H1 (cell line): ENCODE data around the gene RASAL2.

ENCODE experiments used
- ASH2L ChIP-seq: fragments of 200-600, 300-600 bp; sonication (generic); IDR thresholded peaks from one replicate; pipeline ENCODE4 v1.7.1; 2017; ENCODE audit warnings: low read length
- ATF2 ChIP-seq: IDR thresholded peaks from 2 replicates; pipeline ENCODE4 v1.6.1; 2012; ENCODE audit warnings: low read length, inconsistent platforms
- ATF3 ChIP-seq: IDR thresholded peaks from 2 replicates; pipeline ENCODE4 v1.6.1; 2011; ENCODE audit warnings: low read depth, mild to moderate bottlenecking, low read length; ENCODE audit not compliant: insufficient read depth
- CHD2 ChIP-seq: IDR thresholded peaks from 2 replicates; pipeline ENCODE4 v1.6.1; 2012; ENCODE audit warnings: low read length, improper control_type of control experiment
- CTCF ChIP-seq, 3 experiments: IDR thresholded peaks; 1 replicate in 2 of 3; 2 replicates in 1 of 3; pipeline versions ENCODE4 v1.5.1 to v1.6.1; 2011; ENCODE audit warnings: low read length in 3 of 3, mild to moderate bottlenecking in 3 of 3, inconsistent platforms in 2 of 3, low read depth in 1 of 3, moderate library complexity in 1 of 3; ENCODE audit not compliant: insufficient read depth in 1 of 3; ENCODE audit errors: control extremely low read depth in 1 of 3
- EP300 ChIP-seq, 2 experiments: IDR thresholded peaks; 1 replicate in 1 of 2; 2 replicates in 1 of 2; pipeline ENCODE4 v1.6.1; 2011 to 2012; ENCODE audit warnings: low read depth in 2 of 2, low read length in 2 of 2, mild to moderate bottlenecking in 2 of 2, borderline replicate concordance in 1 of 2, inconsistent platforms in 1 of 2, moderate library complexity in 1 of 2
- EZH2 ChIP-seq: fragments of 200-600 bp; sonication (generic); IDR thresholded peaks from 2 replicates; pipeline ENCODE4 v1.7.1; 2012; ENCODE audit warnings: low read depth, mild to moderate bottlenecking, moderate library complexity, low read length, inconsistent platforms; ENCODE audit not compliant: severe bottlenecking
- FOSL1 ChIP-seq: IDR thresholded peaks from 2 replicates; pipeline ENCODE4 v1.6.1; 2011; ENCODE audit warnings: mild to moderate bottlenecking, low read depth, low read length, moderate library complexity; ENCODE audit not compliant: insufficient read depth
- HDAC2 ChIP-seq, 2 experiments: fragments of 300-600 bp in 1 of 2; sonication (generic) in 1 of 2; IDR thresholded peaks; 2 replicates each; pipeline ENCODE4 v1.6.1; 2011 to 2012; ENCODE audit warnings: low read depth in 2 of 2, low read length in 2 of 2, mild to moderate bottlenecking in 2 of 2, moderate library complexity in 2 of 2, borderline replicate concordance in 1 of 2, inconsistent platforms in 1 of 2
- MAX ChIP-seq: IDR thresholded peaks from 2 replicates; pipeline ENCODE4 v1.6.1; 2012; ENCODE audit warnings: inconsistent platforms
- RNF2 ChIP-seq: fragments of 200-900, 300-1000 bp; sonication (generic); IDR thresholded peaks from 2 replicates; pipeline ENCODE4 v1.7.1; 2016; ENCODE audit warnings: borderline replicate concordance, low read depth, mild to moderate bottlenecking, antibody characterized with exemption, low read length; ENCODE audit not compliant: poor library complexity, severe bottlenecking; ENCODE audit errors: missing control alignments
- SP4 ChIP-seq: IDR thresholded peaks from 2 replicates; pipeline ENCODE4 v1.6.1; 2012; ENCODE audit warnings: low read length, inconsistent platforms

GRCh38 chr1:178497903-178498478 lies 404.1 kb downstream of the RASAL2 start:
- TF ChIP-seq ATF3 = no peak
- no peak for TF ChIP-seq EP300 (IDR thresholded peaks at IDR 0.05; ENCODE audit: borderline replicate concordance in 1 of 2, low read depth in 2 of 2, low read length in 2 of 2)
- TF ChIP-seq CTCF (IDR thresholded peaks at IDR 0.05; ENCODE audit: control extremely low read depth in 1 of 3, insufficient read depth in 1 of 3, low read depth in 1 of 3, low read length in 3 of 3) = no peak
- TF ChIP-seq SP4 = no peak
- no peak for TF ChIP-seq CHD2
- no peak for TF ChIP-seq RNF2
- TF ChIP-seq ASH2L = no peak
- no peak for TF ChIP-seq ATF2
- no peak for TF ChIP-seq FOSL1
- no peak for TF ChIP-seq EZH2
- no peak for TF ChIP-seq HDAC2 (IDR thresholded peaks at IDR 0.05; ENCODE audit: borderline replicate concordance in 1 of 2, low read depth in 2 of 2, low read length in 2 of 2)
- no peak for TF ChIP-seq MAX
